ENCODE results near the gene NCEH1. TPM values are rescaled to one million over a fixed set of nuclear protein-coding genes. Genes with fewer than 3 reads are reported as not detected.

NCEH1 gene
- total RNA-seq, 1 experiment from 2014 or later: 4.5 TPM

DNA sequence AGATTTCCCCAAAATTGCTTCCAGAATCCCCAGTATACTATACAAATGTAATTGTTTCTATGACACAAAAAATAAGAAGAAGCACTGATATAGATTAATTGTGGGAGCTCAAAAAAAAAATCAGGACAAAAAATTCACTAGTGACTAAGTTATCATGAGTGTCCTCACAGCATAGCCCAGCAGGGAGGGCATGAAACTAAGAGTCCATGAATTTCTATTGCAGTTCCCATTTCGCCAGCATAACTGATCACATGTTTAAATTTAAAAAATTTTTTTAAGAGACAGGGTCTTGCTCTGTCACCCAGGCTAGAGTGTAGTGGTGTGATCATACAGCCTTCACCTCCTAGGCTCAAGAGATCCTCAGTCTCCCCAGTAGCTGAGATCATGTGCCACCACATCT, 10.6 kb downstream of the NCEH1 start (continued):
- TF ChIP-seq, protein P1, sequence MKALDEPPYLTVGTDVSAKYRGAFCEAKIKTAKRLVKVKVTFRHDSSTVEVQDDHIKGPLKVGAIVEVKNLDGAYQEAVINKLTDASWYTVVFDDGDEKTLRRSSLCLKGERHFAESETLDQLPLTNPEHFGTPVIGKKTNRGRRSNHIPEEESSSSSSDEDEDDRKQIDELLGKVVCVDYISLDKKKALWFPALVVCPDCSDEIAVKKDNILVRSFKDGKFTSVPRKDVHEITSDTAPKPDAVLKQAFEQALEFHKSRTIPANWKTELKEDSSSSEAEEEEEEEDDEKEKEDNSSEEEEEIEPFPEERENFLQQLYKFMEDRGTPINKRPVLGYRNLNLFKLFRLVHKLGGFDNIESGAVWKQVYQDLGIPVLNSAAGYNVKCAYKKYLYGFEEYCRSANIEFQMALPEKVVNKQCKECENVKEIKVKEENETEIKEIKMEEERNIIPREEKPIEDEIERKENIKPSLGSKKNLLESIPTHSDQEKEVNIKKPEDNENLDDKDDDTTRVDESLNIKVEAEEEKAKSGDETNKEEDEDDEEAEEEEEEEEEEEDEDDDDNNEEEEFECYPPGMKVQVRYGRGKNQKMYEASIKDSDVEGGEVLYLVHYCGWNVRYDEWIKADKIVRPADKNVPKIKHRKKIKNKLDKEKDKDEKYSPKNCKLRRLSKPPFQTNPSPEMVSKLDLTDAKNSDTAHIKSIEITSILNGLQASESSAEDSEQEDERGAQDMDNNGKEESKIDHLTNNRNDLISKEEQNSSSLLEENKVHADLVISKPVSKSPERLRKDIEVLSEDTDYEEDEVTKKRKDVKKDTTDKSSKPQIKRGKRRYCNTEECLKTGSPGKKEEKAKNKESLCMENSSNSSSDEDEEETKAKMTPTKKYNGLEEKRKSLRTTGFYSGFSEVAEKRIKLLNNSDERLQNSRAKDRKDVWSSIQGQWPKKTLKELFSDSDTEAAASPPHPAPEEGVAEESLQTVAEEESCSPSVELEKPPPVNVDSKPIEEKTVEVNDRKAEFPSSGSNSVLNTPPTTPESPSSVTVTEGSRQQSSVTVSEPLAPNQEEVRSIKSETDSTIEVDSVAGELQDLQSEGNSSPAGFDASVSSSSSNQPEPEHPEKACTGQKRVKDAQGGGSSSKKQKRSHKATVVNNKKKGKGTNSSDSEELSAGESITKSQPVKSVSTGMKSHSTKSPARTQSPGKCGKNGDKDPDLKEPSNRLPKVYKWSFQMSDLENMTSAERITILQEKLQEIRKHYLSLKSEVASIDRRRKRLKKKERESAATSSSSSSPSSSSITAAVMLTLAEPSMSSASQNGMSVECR (CRISPR knock-in tag; IDR thresholded peaks at IDR 0.05; ENCODE audit: borderline replicate concordance): no peak
- no peak for TF ChIP-seq FOXP1 (CRISPR knock-in tag; IDR thresholded peaks at IDR 0.05; ENCODE audit: borderline replicate concordance)
- no peak for TF ChIP-seq JUN (CRISPR knock-in tag; IDR thresholded peaks at IDR 0.05)
- no peak for TF ChIP-seq NFYB (CRISPR knock-in tag; conservative IDR thresholded peaks at IDR 0.05; ENCODE audit: low read depth)

DNA sequence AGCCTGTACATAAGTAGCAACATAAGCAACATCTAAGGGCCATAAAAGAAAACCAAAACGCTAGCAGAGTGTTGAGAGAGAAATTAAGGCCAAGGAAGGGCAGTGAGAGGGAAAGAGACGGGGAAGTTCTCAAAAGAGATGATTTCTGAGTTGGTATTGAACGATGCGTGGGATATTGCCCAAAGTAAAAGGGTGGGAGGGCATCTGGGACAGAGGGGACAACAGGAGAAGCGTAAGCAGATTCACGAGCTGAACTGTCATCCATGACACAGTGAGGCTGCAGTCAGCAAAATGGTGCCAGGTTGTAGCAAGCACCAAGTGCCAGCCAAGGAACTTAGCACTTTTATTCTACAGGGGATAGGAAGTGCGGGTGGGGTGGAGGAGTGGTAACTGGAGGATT, 11.8 kb downstream of the NCEH1 start:
- Mint-ChIP-seq H3K4me1 (peaks cover 17% of the 10 kb centered on the region), H3K9me3 (no peaks in the 10 kb centered on the region), H3K36me3 (no peaks in the 10 kb centered on the region), H3K27ac (no peak overlapping the region), H3K4me3 (no peak overlapping the region), H3K27me3 (ENCODE audit: low read depth) (no peaks in the 10 kb centered on the region)
- ATAC-seq (no peak), DNase-seq (ENCODE audit: low spot score) (no peak)
- TF ChIP-seq, protein P2, sequence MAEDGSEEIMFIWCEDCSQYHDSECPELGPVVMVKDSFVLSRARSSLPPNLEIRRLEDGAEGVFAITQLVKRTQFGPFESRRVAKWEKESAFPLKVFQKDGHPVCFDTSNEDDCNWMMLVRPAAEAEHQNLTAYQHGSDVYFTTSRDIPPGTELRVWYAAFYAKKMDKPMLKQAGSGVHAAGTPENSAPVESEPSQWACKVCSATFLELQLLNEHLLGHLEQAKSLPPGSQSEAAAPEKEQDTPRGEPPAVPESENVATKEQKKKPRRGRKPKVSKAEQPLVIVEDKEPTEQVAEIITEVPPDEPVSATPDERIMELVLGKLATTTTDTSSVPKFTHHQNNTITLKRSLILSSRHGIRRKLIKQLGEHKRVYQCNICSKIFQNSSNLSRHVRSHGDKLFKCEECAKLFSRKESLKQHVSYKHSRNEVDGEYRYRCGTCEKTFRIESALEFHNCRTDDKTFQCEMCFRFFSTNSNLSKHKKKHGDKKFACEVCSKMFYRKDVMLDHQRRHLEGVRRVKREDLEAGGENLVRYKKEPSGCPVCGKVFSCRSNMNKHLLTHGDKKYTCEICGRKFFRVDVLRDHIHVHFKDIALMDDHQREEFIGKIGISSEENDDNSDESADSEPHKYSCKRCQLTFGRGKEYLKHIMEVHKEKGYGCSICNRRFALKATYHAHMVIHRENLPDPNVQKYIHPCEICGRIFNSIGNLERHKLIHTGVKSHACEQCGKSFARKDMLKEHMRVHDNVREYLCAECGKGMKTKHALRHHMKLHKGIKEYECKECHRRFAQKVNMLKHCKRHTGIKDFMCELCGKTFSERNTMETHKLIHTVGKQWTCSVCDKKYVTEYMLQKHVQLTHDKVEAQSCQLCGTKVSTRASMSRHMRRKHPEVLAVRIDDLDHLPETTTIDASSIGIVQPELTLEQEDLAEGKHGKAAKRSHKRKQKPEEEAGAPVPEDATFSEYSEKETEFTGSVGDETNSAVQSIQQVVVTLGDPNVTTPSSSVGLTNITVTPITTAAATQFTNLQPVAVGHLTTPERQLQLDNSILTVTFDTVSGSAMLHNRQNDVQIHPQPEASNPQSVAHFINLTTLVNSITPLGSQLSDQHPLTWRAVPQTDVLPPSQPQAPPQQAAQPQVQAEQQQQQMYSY (CRISPR knock-in tag; IDR thresholded peaks at IDR 0.05): no peak
- TF ChIP-seq, protein P3, sequence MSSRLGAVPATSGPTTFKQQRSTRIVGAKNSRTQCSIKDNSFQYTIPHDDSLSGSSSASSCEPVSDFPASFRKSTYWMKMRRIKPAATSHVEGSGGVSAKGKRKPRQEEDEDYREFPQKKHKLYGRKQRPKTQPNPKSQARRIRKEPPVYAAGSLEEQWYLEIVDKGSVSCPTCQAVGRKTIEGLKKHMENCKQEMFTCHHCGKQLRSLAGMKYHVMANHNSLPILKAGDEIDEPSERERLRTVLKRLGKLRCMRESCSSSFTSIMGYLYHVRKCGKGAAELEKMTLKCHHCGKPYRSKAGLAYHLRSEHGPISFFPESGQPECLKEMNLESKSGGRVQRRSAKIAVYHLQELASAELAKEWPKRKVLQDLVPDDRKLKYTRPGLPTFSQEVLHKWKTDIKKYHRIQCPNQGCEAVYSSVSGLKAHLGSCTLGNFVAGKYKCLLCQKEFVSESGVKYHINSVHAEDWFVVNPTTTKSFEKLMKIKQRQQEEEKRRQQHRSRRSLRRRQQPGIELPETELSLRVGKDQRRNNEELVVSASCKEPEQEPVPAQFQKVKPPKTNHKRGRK (CRISPR knock-in tag; IDR thresholded peaks at IDR 0.05; ENCODE audit: borderline replicate concordance): no peak
- TF ChIP-seq FOXJ3 (CRISPR knock-in tag; IDR thresholded peaks at IDR 0.05; ENCODE audit: borderline replicate concordance) (no peak), ELF4 (CRISPR knock-in tag; IDR thresholded peaks at IDR 0.05; ENCODE audit: low read depth) (no peak), ZNF219 (CRISPR knock-in tag; IDR thresholded peaks at IDR 0.05; ENCODE audit: borderline replicate concordance) (no peak), NR1H2 (CRISPR knock-in tag; IDR thresholded peaks at IDR 0.05) (no peak)
- TF ChIP-seq, protein P4, sequence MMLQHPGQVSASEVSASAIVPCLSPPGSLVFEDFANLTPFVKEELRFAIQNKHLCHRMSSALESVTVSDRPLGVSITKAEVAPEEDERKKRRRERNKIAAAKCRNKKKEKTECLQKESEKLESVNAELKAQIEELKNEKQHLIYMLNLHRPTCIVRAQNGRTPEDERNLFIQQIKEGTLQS (CRISPR knock-in tag; conservative IDR thresholded peaks at IDR 0.05): no peak
- TF ChIP-seq, protein P5, sequence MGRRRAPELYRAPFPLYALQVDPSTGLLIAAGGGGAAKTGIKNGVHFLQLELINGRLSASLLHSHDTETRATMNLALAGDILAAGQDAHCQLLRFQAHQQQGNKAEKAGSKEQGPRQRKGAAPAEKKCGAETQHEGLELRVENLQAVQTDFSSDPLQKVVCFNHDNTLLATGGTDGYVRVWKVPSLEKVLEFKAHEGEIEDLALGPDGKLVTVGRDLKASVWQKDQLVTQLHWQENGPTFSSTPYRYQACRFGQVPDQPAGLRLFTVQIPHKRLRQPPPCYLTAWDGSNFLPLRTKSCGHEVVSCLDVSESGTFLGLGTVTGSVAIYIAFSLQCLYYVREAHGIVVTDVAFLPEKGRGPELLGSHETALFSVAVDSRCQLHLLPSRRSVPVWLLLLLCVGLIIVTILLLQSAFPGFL (CRISPR knock-in tag; IDR thresholded peaks at IDR 0.05; ENCODE audit: borderline replicate concordance): no peak
- TF ChIP-seq, protein P6, sequence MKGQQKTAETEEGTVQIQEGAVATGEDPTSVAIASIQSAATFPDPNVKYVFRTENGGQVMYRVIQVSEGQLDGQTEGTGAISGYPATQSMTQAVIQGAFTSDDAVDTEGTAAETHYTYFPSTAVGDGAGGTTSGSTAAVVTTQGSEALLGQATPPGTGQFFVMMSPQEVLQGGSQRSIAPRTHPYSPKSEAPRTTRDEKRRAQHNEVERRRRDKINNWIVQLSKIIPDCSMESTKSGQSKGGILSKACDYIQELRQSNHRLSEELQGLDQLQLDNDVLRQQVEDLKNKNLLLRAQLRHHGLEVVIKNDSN (CRISPR knock-in tag; IDR thresholded peaks at IDR 0.05): no peak
- ChIA-PET POLR2A (no interaction called here), CTCF (interaction anchor here (1.0 to 1.9 kb wide), 3 partner anchors 26 to 238 kb away, joined by 3 to 10 read pairs (median 5); partner anchors contain the start of gene ECT2)
